GM18873 (cell line): ENCODE results near the gene HCST.
"Not testable (repeated sequence)": the region's sequence is repeated elsewhere in the genome, so short reads cannot be mapped to it uniquely, and the experiment has no call there.

Source experiments
- ATAC-seq: cut with Tn5 transposase; IDR thresholded peaks from one replicate; pipeline ENCODE4 v1.9.1; 2021; ENCODE audit warnings: mild to moderate bottlenecking, moderate library complexity, moderate number of reproducible peaks; ENCODE audit not compliant: unreplicated experiment, low FRiP score

HCST gene

DNA sequence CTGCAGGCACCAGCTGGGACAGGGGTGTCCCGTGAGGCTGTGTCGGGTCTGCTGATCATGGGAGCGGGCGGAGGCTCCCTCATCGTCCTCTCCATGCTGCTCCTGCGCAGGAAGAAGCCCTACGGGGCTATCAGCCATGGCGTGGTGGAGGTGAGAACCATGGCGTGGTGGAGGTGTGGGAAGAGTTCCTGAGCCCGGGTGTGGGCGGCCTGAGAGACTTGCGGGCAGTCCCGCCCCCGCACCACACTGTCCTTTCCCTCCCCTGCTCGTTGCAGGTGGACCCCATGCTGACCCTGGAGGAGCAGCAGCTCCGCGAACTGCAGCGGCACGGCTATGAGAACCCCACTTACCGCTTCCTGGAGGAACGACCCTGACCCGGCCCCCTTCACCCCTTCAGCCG, 23.3 kb upstream of the HCST start:
- ATAC-seq, result no peak

DNA sequence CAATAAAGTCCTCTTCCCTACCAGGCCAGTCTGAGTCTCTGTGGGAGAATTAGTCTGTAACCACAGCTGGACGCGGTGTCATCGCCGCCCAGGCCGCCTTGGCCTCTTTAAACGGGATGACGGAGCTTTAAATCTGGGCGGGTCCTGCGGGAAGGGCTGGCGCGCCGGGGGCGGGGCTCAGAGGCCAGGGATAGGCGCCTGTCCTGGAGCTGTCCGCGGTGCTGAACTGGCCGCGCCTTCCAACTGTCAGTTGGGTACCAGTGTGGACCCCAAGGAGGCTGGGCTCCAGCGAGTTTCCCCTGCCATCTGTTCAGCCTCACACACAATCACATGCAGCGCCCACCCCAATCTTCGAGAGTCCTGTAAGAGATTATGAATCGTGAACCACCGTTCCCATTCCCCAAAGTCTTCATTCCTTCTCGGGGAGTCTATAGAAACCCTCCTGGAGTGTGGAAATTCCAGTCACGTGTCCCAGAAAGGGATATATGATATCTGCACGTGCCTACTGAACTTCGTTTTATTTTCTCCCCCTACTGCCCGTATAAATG, 22.5 kb upstream of the HCST start:
- no peak for ATAC-seq

DNA sequence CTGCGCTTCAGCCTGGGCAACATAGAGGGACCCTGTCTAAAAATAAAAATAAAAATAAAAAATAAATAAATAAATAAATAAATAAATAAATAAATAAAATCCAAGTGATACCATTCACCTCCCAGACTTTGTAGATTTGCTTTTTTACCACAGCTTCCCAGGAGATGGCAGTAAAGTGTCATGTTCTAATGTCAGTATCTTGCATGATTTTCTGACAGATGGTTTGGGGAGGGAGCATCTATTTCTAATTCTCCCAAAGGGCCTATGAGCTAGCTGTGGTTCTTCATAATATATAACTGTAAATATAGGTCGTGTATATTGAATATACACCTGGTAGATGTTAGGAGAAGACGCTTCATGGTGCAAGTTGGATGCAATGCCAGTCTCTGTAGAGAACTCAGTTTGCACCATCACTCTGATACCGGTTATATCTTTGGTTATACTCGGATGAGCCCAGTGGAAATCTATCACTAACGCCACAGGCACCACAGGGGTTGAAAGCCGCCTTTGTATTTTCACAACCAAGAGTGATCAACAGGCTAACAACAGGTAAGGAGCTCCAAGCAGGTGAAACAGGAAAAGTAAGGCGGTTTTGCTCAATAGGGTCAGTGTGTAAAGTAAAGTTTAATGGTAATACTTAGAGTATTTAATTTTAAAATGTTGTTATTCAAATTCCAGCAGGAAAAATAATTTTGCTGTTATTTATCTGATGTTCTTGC, 20.1 kb upstream of the HCST start:
- ATAC-seq, result no peak

DNA sequence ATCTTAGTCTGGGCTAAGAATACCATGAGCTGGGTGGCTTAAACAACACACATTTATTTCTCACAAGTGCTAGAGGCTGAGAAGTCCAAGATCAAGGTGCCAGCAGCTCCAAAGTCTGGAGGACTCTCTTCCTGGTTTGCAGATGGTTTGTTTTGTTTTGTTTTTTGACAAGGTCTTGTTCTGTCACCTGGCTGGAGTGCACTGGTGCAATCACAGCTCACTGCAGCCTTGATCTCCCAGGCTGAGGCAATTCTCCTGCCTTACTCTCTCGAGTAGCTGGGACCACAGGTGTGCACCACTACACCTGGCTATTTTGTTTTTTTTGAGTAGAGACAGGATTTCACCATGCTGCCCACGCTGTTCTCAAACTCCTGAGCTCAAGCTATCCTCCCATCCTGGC, 18.4 kb upstream of the HCST start:
- ATAC-seq, result no peak

DNA sequence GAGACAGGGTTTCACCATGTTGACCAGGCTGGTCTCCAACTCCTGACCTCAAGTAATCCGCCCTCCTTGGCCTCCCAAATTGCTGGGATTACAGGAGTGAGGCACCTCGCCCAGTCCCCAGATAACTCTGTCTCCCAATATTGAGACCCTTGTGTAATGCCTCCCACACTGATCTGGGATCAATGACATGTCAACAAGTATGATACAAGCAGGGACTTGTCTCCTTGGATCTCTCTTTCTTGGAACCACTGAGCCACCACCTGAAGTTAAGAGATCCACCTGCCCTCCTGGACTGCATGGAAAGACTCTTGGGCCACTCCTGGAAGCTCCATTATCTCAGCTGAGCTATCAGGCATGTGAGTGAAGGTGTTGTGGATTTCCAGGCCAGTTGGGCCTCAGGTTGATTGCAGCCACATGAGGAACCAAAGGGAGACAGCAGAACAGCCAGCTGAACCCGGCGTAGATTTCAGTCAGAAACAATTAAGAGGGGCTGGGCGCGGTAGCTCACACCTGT, 17.0 kb upstream of the HCST start:
- no peak for ATAC-seq

- ATAC-seq, result no peak
Measured at GRCh38 chr19:35885904-35886303, 16.4 kb upstream of the HCST start.

DNA sequence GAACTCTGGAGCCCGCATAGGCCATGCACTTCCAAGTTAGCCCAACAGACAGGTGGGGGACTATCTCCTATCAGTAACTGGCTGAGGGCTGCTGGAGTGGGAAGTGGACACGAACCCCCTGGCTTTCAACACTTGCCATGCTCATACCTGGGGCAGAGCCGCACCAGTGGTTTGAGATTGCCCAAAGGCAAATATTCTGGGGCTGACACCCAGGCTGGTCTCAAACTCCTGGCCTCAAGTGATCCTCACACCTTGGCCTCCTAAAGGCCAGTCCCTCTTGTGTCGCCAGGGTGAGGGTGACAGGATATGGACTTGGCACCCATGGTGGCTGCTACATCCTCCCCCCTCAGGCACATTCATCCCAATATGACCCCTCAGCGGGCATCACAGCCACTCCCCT, 15.1 kb upstream of the HCST start:
- no peak for ATAC-seq

DNA sequence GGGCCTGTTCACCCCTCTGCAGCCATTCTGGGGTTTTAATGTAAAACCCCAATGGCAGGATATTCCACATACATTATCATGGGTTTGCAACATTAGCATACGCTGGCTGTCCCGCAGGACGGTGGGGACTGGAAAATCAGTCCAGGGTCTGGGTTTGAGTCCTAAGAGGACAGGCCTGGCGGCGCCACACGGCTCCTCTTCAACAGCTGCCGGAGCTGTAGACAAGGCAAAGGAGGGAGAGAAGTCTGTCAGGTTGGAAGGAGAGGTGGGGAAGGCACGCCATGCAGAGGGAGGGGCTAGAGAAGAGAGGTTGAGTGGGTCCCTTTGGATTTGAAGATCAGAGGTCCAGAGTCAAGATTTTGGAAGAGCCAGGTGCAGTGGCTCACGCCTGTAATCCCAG, 13.9 kb upstream of the HCST start:
- ATAC-seq, result no peak

DNA sequence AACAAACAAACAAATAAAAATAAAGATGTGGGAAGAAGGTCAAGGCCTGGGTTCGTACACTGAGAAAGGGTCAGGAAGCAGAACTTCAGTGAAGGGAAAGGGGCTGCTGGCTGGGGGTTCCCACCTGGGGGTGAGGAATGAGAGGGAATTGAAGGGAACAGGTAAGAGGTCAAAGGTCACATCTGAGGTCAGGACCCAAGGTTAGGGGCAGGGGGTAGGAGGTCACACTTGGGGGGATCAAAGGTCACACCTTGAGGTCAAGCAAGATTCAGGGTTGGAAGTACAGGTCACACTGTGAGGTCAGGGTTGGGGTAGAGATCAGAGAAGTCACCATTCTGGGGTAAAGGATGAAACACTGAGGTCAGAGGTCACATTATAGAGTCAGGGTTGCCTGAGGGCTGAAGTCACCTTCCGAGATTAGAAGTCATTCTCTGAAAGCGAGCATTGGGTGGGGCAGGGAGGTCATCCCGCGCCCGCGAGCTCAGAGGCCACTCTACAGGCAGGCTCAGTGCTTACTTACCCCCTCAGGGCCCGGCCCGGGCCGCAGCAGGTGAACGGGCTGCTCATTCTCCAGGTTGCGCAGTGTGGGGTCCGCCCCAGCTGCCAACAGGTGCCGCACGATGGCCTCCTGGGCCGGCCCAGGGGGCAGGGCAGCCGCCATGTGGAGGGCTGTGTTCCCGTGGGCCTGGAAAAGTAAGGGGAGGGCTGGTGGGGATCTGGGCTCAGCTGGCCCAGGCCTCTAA, 12.8 kb upstream of the HCST start:
- ATAC-seq, result no peak

- ATAC-seq, result no peak
Measured at GRCh38 chr19:35890113-35890650, 12.1 kb upstream of the HCST start.

GRCh38 chr19:35891819-35892218, 10.5 kb upstream of the HCST start:
- ATAC-seq, result not testable (repeated sequence)

- no peak for ATAC-seq
Measured at GRCh38 chr19:35894342-35894741, 8.0 kb upstream of the HCST start.

- ATAC-seq, result no peak
Measured at GRCh38 chr19:35895911-35896642, 6.3 kb upstream of the HCST start.

- no peak for ATAC-seq
Measured at GRCh38 chr19:35896643-35897040, 5.7 kb upstream of the HCST start.

- no peak for ATAC-seq
Measured at GRCh38 chr19:35897706-35898451, 4.5 kb upstream of the HCST start.

- ATAC-seq, result no peak
Measured at GRCh38 chr19:35898499-35898809, 3.9 kb upstream of the HCST start.

DNA sequence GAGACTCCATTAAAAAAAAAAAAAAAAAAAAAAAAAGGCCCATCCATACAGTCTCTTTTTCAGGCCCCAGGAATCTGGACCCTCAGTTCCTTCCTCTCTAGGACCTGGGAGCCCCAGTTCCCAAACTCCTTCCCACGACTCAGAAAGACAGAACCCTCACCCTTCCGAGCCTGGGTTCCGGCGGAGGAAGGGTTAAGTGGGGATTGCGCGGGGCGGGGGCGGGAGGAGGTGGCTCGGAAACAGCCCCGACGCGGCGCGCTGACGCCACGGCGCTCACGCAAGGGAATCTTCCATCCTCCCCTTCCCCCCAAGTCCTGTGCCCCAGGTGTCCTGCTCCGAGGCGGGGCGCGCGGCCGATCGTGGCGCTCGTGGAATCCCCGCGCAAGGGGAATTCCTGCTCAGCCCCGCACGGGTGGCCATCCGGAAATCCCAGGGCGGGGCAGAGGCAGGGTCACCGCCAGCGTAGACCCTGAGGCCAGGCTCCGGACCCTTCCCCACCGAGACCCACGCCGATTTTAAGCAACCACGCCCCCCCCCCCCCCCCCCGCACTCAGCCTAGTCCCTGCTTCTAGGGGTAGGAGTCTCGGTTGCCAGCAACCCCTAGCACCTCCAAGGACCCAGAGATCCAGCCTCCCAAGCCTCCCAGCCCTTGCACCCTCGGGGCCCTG, 2.6 kb upstream of the HCST start:
- ATAC-seq, result peak; percentile 28

- no peak for ATAC-seq
Measured at GRCh38 chr19:35901055-35901644, 1.2 kb upstream of the HCST start.

DNA sequence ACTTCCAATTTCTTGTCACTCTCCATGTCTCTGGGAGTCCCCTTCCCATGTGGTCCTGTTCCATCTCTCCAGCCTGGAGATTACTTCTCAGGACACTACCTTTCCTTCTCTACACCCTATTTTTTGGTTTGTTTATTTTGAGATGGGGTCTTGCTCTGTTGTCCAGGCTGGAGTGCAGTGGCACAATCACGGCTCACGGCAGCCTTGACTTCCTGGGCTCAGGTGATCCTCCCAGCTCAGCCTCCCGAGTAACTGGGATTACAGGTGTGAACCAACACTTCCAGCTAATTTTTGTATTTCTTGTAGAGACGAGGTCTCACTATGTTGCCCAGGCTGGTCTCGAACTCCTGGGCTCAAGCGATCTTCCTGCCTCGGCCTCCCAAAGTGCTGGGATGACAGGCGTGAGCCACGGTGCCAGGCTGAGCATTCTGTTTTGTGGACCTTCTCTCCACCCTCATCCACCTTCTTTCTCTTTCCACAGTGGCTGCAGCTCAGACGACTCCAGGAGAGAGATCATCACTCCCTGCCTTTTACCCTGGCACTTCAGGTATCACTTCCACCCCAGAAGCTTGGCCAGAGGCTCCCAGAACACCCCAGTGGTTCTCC, 644 bp downstream of the HCST start:
- no peak for ATAC-seq
